Stomach (tissue), 9 donors: ENCODE measurements around the gene PLCD1. TPM values are rescaled to one million over a fixed set of nuclear protein-coding genes. Genes with fewer than 3 reads are reported as not detected.

Experiments used
- DNase-seq, 2 donors: peaks; one replicate each; pipeline versions ENCODE4 v3.0.0 to v3.0.0-alpha.2; 2013 to 2019
- H3K27ac ChIP-seq, 5 donors: fragments of 200-600 bp in 4 of 5; sonication (generic) in 4 of 5; one replicate each; pipeline ENCODE4 v1.5.1; 2013 to 2019; ENCODE audit warnings: mild to moderate bottlenecking in 1 of 5, moderate library complexity in 1 of 5
- H3K27me3 ChIP-seq, 3 donors: fragments of 200-600 bp; sonication (generic); one replicate each; pipeline ENCODE4 v1.5.1; 2017 to 2019; ENCODE audit warnings: mixed run types in 1 of 3
- H3K36me3 ChIP-seq, 4 donors: fragments of 200-600 bp; sonication (generic); 1 replicate in 3 of 4; 2 replicates in 1 of 4; pipeline ENCODE4 v1.5.1; 2016 to 2019
- H3K4me1 ChIP-seq, 4 donors: fragments of 200-600 bp; sonication (generic); one replicate each; pipeline ENCODE4 v1.5.1; 2016 to 2019
- H3K4me3 ChIP-seq, 4 donors: fragments of 200-600 bp; sonication (generic) in 3 of 4; one replicate each; pipeline ENCODE4 v1.5.1; 2016 to 2019; ENCODE audit warnings: mild to moderate bottlenecking in 1 of 4
- H3K9me3 ChIP-seq, 4 donors: fragments of 200-600 bp; sonication (generic); one replicate each; pipeline ENCODE4 v1.5.1; 2016 to 2019
- CTCF ChIP-seq, 7 experiments: fragments of 450-650 bp in 4 of 7; fragments of 200-600 bp in 3 of 7; sonication (generic) in 3 of 7; IDR thresholded peaks; one replicate each; pipeline ENCODE4 v1.5.1; 2016 to 2019; ENCODE audit warnings: antibody characterized with exemption in 7 of 7, control low read depth in 2 of 7, mild to moderate bottlenecking in 1 of 7
- EP300 ChIP-seq: sonication (generic); formaldehyde crosslinking; IDR thresholded peaks from one replicate; pipeline ENCODE4 v1.6.1; 2017; ENCODE audit warnings: antibody characterized with exemption
- POLR2A ChIP-seq, 4 donors: fragments of 450-650 bp; IDR thresholded peaks; one replicate each; pipeline ENCODE4 v1.6.1; 2016; ENCODE audit warnings: antibody characterized with exemption in 4 of 4, control low read depth in 2 of 4, mild to moderate bottlenecking in 1 of 4, moderate library complexity in 1 of 4
- POLR2AphosphoS5 ChIP-seq, 3 donors: sonication (generic); formaldehyde crosslinking; IDR thresholded peaks; one replicate each; pipeline ENCODE4 v1.6.1; 2016; ENCODE audit warnings: antibody characterized with exemption in 3 of 3
- WGBS, 5 donors: extraction: QIAGEN DNeasy Blood & Tissue Kit in 3 of 5; methylation state at CpG; one replicate each; pipeline versions ENCODE4 v1.1.5 to v1.1.7; 2013 to 2018; 5-methylcytosine and 5-hydroxymethylcytosine counted together
- intact Hi-C: fragments of 100-400 bp; cut with DNase I; formaldehyde crosslinking; loops from one replicate; pipeline ENCODE4 v1.15.1; 2023; ENCODE audit warnings: low total_unique reads
- polyA plus RNA-seq, 3 donors: library from polyadenylated mRNA; stranded (reverse); fragments of 200-250 nt; gene quantifications; one replicate each; pipeline ENCODE4 v1.2.3, GENCODE V29; 2013
- total RNA-seq, 5 donors: library from RNA; depleted of rRNA; stranded (reverse); fragments of >200 nt; gene quantifications; one replicate each; pipeline versions ENCODE4 v1.1.0 to v1.2.3, GENCODE V29; 2014 to 2016
- donor health status: healthy with polysubstance abuse.
- donor health status: Bipolar disorder and iron deficiency.
- donor health status: healthy.

The PLCD1 gene
- total and polyA plus RNA-seq, 8 donors = 8.2 to 73.9 (median 13.7) TPM

GRCh38 chr3:38046027-38046426 is 16.6 kb upstream of the PLCD1 start:
- 88 to 93% (median 88%) methylated on average over 4 of the region's 4 CpGs for WGBS, 5 donors
- Histone ChIP-seq H3K27ac (no peak overlapping the region), H3K9me3 (no peaks in the 10 kb centered on the region), H3K27me3 (no peaks in the 10 kb centered on the region), H3K4me3 (no peak overlapping the region), H3K36me3 (no peaks in the 10 kb centered on the region), H3K4me1 (no peaks in the 10 kb centered on the region)
- intact Hi-C loops = no loop called here
- TF ChIP-seq POLR2A (IDR thresholded peaks at IDR 0.05) (no peak), EP300 (no peak), CTCF (IDR thresholded peaks at IDR 0.05) (no peak), POLR2AphosphoS5 (IDR thresholded peaks at IDR 0.05) (no peak)
- DNase-seq = no peak

- Histone ChIP-seq H3K4me1 (peaks cover 6 to 18% (median 16%) of the 10 kb centered on the region in 4 donors), H3K9me3 (no peaks in the 10 kb centered on the region), H3K4me3 (no peak overlapping the region), H3K27me3 (no peaks in the 10 kb centered on the region), H3K36me3 (no peaks in the 10 kb centered on the region), H3K27ac (no peak overlapping the region)
- WGBS, 5 donors = 77 to 85% (median 80%) methylated on average over 4 of the region's 4 CpGs
- intact Hi-C loops = no loop called here
- TF ChIP-seq CTCF (IDR thresholded peaks at IDR 0.05) (no peak), POLR2AphosphoS5 (IDR thresholded peaks at IDR 0.05) (no peak), POLR2A (IDR thresholded peaks at IDR 0.05) (no peak), EP300 (no peak)
- no peak for DNase-seq
Measured at GRCh38 chr3:38043486-38043885, 14.0 kb upstream of the PLCD1 start.

- intact Hi-C loops = no loop called here
- 78 to 90% (median 87%) methylated on average over 5 of the region's 5 CpGs for WGBS, 5 donors
- no peak for DNase-seq
- peaks cover 6 to 18% (median 16%) of the 10 kb centered on the region in 4 donors for H3K4me1 ChIP-seq
- TF ChIP-seq POLR2A (IDR thresholded peaks at IDR 0.05) = no peak
- H3K4me3 ChIP-seq = peak overlapping the region in 1 of 4 donors; percentile 62
- no peaks in the 10 kb centered on the region for H3K27me3 ChIP-seq
- no peak overlapping the region for H3K27ac ChIP-seq
- H3K36me3 ChIP-seq = no peaks in the 10 kb centered on the region
- no peaks in the 10 kb centered on the region for H3K9me3 ChIP-seq
Measured at GRCh38 chr3:38040401-38040800, 11.0 kb upstream of the PLCD1 start.

GRCh38 chr3:38039899-38040261 is 10.4 kb upstream of the PLCD1 start:
- intact Hi-C loops = loop anchor here (10.0 kb wide), 1 partner anchor 105 kb away; no protein-coding TSS in a partner anchor
- peaks cover 6 to 18% (median 16%) of the 10 kb centered on the region in 4 donors for H3K4me1 ChIP-seq
- no peak for TF ChIP-seq POLR2A (IDR thresholded peaks at IDR 0.05)
- TF ChIP-seq POLR2AphosphoS5 (IDR thresholded peaks at IDR 0.05) = peak in 1 of 3 donors; percentile 3
- peak in 3 of 7 experiments; percentile 16 to 48 (median 21) for TF ChIP-seq CTCF (IDR thresholded peaks at IDR 0.05)
- no peak for TF ChIP-seq EP300
- no peaks in the 10 kb centered on the region for H3K36me3 ChIP-seq
- H3K27ac ChIP-seq = peak overlapping the region in 2 of 5 donors; percentile 20 to 44
- H3K27me3 ChIP-seq = no peaks in the 10 kb centered on the region
- H3K4me3 ChIP-seq = peak overlapping the region; percentile 44 to 62 (median 54)
- DNase-seq = peak; percentile 71 to 83
- 11 to 23% (median 12%) methylated on average over 11 of the region's 11 CpGs for WGBS, 5 donors
- H3K9me3 ChIP-seq = no peaks in the 10 kb centered on the region

- TF ChIP-seq POLR2A (IDR thresholded peaks at IDR 0.05) (no peak), EP300 (no peak), CTCF (IDR thresholded peaks at IDR 0.05) (no peak), POLR2AphosphoS5 (IDR thresholded peaks at IDR 0.05) (no peak)
- 1 to 2% (median 2%) methylated on average over 47 to 67 of the region's 67 CpGs for WGBS, 5 donors
- Histone ChIP-seq H3K27me3 (no peaks in the 10 kb centered on the region), H3K36me3 (no peaks in the 10 kb centered on the region), H3K4me3 (peak within 1 kb of the TSS; percentile 44 to 62 (median 54)), H3K9me3 (no peaks in the 10 kb centered on the region), H3K4me1 (peaks cover 6 to 18% (median 16%) of the 10 kb centered on the region in 4 donors), H3K27ac (peak within 1 kb of the TSS in 4 of 5 donors; percentile 20 to 44 (median 34))
- intact Hi-C loops = loop anchor here (10.0 kb wide), 1 partner anchor 106 kb away; no protein-coding TSS in a partner anchor
- peak; percentile 77 to 92 for DNase-seq
Measured at GRCh38 chr3:38039101-38039898, 9.9 kb upstream of the PLCD1 start, which contains the start of gene DLEC1. DLEC1 (plus strand) TSS chr3:38039208; CDS start chr3:38039226, 18 bp downstream.
